HepG2 (cell line): ENCODE data around the gene FBXL7. TPM values are rescaled to one million over a fixed set of nuclear protein-coding genes. Genes with fewer than 3 reads are reported as not detected.

ENCODE experiments used
- ATAC-seq: fragments of 200-7000 bp; cut with Tn5 transposase; 3 replicates; pipeline ENCODE4 v1.9.1; 2020; ENCODE audit warnings: mild to moderate bottlenecking, moderate library complexity
- BruUV-seq: library from RNA; stranded (reverse); fragments of 400-500 nt; replicated peaks from 2 replicates; lab custom pipeline; 2021; lab: Mats Ljungman, UMichigan
- CTCF ChIA-PET: fragments of 300-600 bp; formaldehyde crosslinking; extraction: SDS; loops from one replicate; lab custom pipeline; 2021; ENCODE audit warnings: low total read pairs, inconsistent platforms, low intra/inter-chr PET ratio; lab: Yijun Ruan, JAX
- POLR2A ChIA-PET: fragments of 350-600 bp; sonication (Branson Sonifier 250); formaldehyde crosslinking; loops from one replicate; lab custom pipeline; 2020; ENCODE audit warnings: antibody characterized with exemption, inconsistent platforms; lab: Yijun Ruan, JAX
- DNase-seq: peaks from one replicate; pipeline ENCODE4 v3.0.0-alpha.2; 2015; ENCODE audit warnings: low spot score
- FAIRE-seq: peaks from 3 replicates; lab custom pipeline; 2011; peaks lifted over from hg19 to GRCh38; lab: Jason Lieb, UNC
- H2AFZ ChIP-seq: one replicate; pipeline ENCODE4 v1.6.1; 2011; ENCODE audit warnings: low read length, inconsistent platforms
- H3K27ac ChIP-seq: fragments of 300-600 bp; 3 replicates; pipeline ENCODE4 v1.8.0; 2011; ENCODE audit warnings: mixed run types, mild to moderate bottlenecking, mixed read lengths, low read length, inconsistent platforms; ENCODE audit not compliant: insufficient read depth; ENCODE audit errors: extremely low read length
- H3K27me3 ChIP-seq, 2 experiments: fragments of 200-600 bp in 1 of 2; 2 replicates in 1 of 2; 3 replicates in 1 of 2; pipeline versions ENCODE4 v1.6.0 to v1.8.0; 2011; ENCODE audit warnings: low read length in 2 of 2, mild to moderate bottlenecking in 2 of 2, moderate library complexity in 2 of 2, inconsistent platforms in 1 of 2; ENCODE audit not compliant: insufficient read depth in 2 of 2, control insufficient read depth in 1 of 2
- H3K36me3 ChIP-seq, 2 experiments: fragments of 200-600 bp in 1 of 2; replicated peaks in 1 of 2; 2 replicates in 1 of 2; 3 replicates in 1 of 2; pipeline versions ENCODE4 v1.5.1 to v1.8.0; 2011; ENCODE audit warnings: low read length in 2 of 2, inconsistent platforms in 1 of 2; ENCODE audit not compliant: insufficient read depth in 2 of 2, control insufficient read depth in 1 of 2
- H3K4me1 ChIP-seq: 2 replicates; pipeline ENCODE4 v1.5.1; 2012; ENCODE audit warnings: low read length, inconsistent platforms; ENCODE audit not compliant: insufficient read depth
- H3K4me2 ChIP-seq: 2 replicates; pipeline ENCODE4 v1.6.0; 2011; ENCODE audit warnings: low read depth, low read length, inconsistent platforms
- H3K4me3 ChIP-seq, 3 experiments: fragments of 200-600 bp in 1 of 3; sonication (generic), shearing (Covaris generic) in 1 of 3; replicated peaks in 1 of 3; 2 replicates each; pipeline ENCODE4 v1.5.1; 2011 to 2016; ENCODE audit warnings: low read length in 3 of 3, inconsistent platforms in 2 of 3, low read depth in 2 of 3, mild to moderate bottlenecking in 2 of 3, control low read depth in 1 of 3, mixed read lengths in 1 of 3; ENCODE audit not compliant: insufficient read depth in 1 of 3
- H3K79me2 ChIP-seq: one replicate; pipeline ENCODE4 v1.6.1; 2011; ENCODE audit warnings: low read length, inconsistent platforms; ENCODE audit not compliant: insufficient read depth
- H3K9ac ChIP-seq: 2 replicates; pipeline ENCODE4 v1.6.0; 2011; ENCODE audit warnings: mild to moderate bottlenecking, low read depth, low read length, inconsistent platforms; ENCODE audit not compliant: insufficient read depth
- H3K9me3 ChIP-seq: 2 replicates; pipeline ENCODE4 v1.5.1; 2012; ENCODE audit warnings: mild to moderate bottlenecking, low read length
- H4K20me1 ChIP-seq: 2 replicates; pipeline ENCODE4 v1.6.0; 2011; ENCODE audit warnings: inconsistent platforms, mild to moderate bottlenecking, low read length, moderate library complexity; ENCODE audit not compliant: insufficient read depth
- HNRNPUL1 ChIP-seq: fragments of 200-400 bp; formaldehyde crosslinking; IDR thresholded peaks from 2 replicates; pipeline ENCODE4 v1.6.1; 2017; ENCODE audit warnings: low read depth, mild to moderate bottlenecking, low read length, moderate library complexity
- ZHX2 ChIP-seq, 2 experiments: sonication (generic) in 1 of 2; formaldehyde crosslinking in 1 of 2; IDR thresholded peaks; 2 replicates each; pipeline versions ENCODE4 v1.6.1 to v1.9.0; 2014 to 2022; ENCODE audit warnings: antibody characterized with exemption in 1 of 2, borderline replicate concordance in 1 of 2, inconsistent platforms in 1 of 2, low read depth in 1 of 2, missing genetic modification reagents in 1 of 2
- ZNF225 ChIP-seq: sonication (generic); formaldehyde crosslinking; IDR thresholded peaks from 2 replicates; pipeline ENCODE4 v1.4.0; 2020; ENCODE audit warnings: mild to moderate bottlenecking, missing genetic modification reagents
- ZNF264 ChIP-seq: sonication (generic); formaldehyde crosslinking; IDR thresholded peaks from 2 replicates; pipeline ENCODE4 v1.4.0; 2020; ENCODE audit warnings: missing genetic modification reagents
- ZNF281 ChIP-seq: sonication (generic); formaldehyde crosslinking; IDR thresholded peaks from 2 replicates; pipeline ENCODE4 v1.4.0; 2020; ENCODE audit warnings: missing genetic modification reagents, borderline replicate concordance
- ZNF569 ChIP-seq: sonication (generic); formaldehyde crosslinking; IDR thresholded peaks from 2 replicates; pipeline ENCODE4 v1.5.0; 2020; ENCODE audit warnings: mild to moderate bottlenecking, missing genetic modification reagents, moderate library complexity, borderline replicate concordance
- WGBS: methylation state at CpG from one replicate; pipeline ENCODE4 v1.1.6; 2017; ENCODE audit warnings: low lambda C conversion rate; 5-methylcytosine and 5-hydroxymethylcytosine counted together
- in situ Hi-C: cut with HindIII; loops from 2 replicates; pipeline ENCODE4 v1.10.0; 2017; ENCODE audit warnings: low pct_unique_long_range_greater_than_20kb; ENCODE audit not compliant: extremely low pct_ligation_motif_present
- intact Hi-C: fragments of 100-400 bp; cut with micrococcal nuclease; formaldehyde crosslinking; loops from one replicate; pipeline ENCODE4 v1.10.0; 2022; ENCODE audit not compliant: unreplicated experiment
- polyA plus RNA-seq, 8 experiments: library from polyadenylated mRNA; depleted of rRNA in 3 of 8; stranded (reverse) in 7 of 8; unstranded in 1 of 8; fragments of >200 nt; fragmentation: Illumina TruSeq in 4 of 8; extraction: Trizol in 4 of 8; gene quantifications; 2 replicates each; pipeline versions ENCODE4 v1.2.1 to v1.2.3, GENCODE V29; 2011 to 2016; ENCODE audit warnings: low read depth in 4 of 8, missing spikeins in 1 of 8, mixed read lengths in 1 of 8; ENCODE audit not compliant: insufficient read depth in 1 of 8
- total RNA-seq, 5 experiments: library from RNA; depleted of rRNA; stranded (reverse); fragments of >200 nt; fragmentation: Illumina TruSeq; extraction: Trizol; gene quantifications; 2 replicates each; pipeline ENCODE4 v1.2.3, GENCODE V29; 2016; ENCODE audit warnings: low read depth in 1 of 5
- TF ChIP-seq, protein P1 (sequence below): sonication (generic); formaldehyde crosslinking; IDR thresholded peaks from 2 replicates; pipeline ENCODE4 v1.4.0; 2020; ENCODE audit warnings: low read depth, mild to moderate bottlenecking, missing genetic modification reagents
- TF ChIP-seq, protein P2 (sequence below): sonication (generic); formaldehyde crosslinking; IDR thresholded peaks from 2 replicates; pipeline ENCODE4 v1.8.1; 2023; ENCODE audit warnings: mild to moderate bottlenecking, missing genetic modification reagents

FBXL7 gene
- total and polyA plus RNA-seq, 2 of the 13 experiments (the other 11 are each of a cell fraction or from before 2014, with no cell fraction given) = 0.07 TPM; not detected in 1

- TF ChIP-seq, protein P1, sequence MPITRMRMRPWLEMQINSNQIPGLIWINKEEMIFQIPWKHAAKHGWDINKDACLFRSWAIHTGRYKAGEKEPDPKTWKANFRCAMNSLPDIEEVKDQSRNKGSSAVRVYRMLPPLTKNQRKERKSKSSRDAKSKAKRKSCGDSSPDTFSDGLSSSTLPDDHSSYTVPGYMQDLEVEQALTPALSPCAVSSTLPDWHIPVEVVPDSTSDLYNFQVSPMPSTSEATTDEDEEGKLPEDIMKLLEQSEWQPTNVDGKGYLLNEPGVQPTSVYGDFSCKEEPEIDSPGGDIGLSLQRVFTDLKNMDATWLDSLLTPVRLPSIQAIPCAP = no peak
- TF ChIP-seq HNRNPUL1 = no peak
Observed at GRCh38 chr5:15968993-15969392, 469.0 kb downstream of the FBXL7 start (continued).

DNA sequence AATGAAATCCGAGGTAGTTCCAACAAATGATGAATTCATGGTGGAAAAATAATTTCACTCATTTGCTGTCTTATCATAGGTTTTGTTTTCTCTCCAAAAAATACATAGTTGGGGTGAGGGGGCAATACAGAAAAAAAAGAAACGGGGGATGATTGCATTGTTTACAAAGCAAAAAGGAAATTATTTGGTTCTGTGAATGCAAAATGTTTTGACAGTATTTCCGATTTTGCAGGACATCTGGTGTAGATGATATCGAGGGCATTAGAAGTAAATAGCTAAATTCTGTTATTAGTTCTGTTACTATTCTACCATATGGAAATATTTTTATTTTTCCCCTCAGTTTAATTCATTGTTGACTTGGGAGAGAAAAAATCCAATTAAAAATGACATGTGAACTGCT, 477.9 kb downstream of the FBXL7 start:
- intact Hi-C loops (no loop called here), in situ Hi-C loops (no loop called here)
- H3K9ac ChIP-seq = no peak overlapping the region
- H3K9me3 ChIP-seq = peaks cover 4% of the 10 kb centered on the region
- no peak for FAIRE-seq
- H3K4me1 ChIP-seq = no peaks in the 10 kb centered on the region
- no peak overlapping the region for H3K27ac ChIP-seq
- ChIA-PET POLR2A (no interaction called here), CTCF (no interaction called here)
- H3K4me3 ChIP-seq = no peak overlapping the region
- H3K4me2 ChIP-seq = no peak overlapping the region
- H2AFZ ChIP-seq = no peak overlapping the region
- H3K36me3 ChIP-seq = no peaks in the 10 kb centered on the region
- no TSS peak for BruUV-seq
- no peak for ATAC-seq
- no peaks in the 10 kb centered on the region for H3K79me2 ChIP-seq
- WGBS = under 1% methylated on average over 4 of the region's 4 CpGs
- H3K27me3 ChIP-seq = no peaks in the 10 kb centered on the region
- H4K20me1 ChIP-seq = no peaks in the 10 kb centered on the region
- no peak for DNase-seq
- no peak for TF ChIP-seq ZNF264
- no peak for TF ChIP-seq ZHX2 (IDR thresholded peaks at IDR 0.05; ENCODE audit: low read depth)
- no peak for TF ChIP-seq ZHX2 (CRISPR knock-in tag; IDR thresholded peaks at IDR 0.05; ENCODE audit: borderline replicate concordance)
- no peak for TF ChIP-seq ZNF281 (CRISPR knock-in tag)
- no peak for TF ChIP-seq ZNF225 (CRISPR knock-in tag)
- TF ChIP-seq, protein P2, sequence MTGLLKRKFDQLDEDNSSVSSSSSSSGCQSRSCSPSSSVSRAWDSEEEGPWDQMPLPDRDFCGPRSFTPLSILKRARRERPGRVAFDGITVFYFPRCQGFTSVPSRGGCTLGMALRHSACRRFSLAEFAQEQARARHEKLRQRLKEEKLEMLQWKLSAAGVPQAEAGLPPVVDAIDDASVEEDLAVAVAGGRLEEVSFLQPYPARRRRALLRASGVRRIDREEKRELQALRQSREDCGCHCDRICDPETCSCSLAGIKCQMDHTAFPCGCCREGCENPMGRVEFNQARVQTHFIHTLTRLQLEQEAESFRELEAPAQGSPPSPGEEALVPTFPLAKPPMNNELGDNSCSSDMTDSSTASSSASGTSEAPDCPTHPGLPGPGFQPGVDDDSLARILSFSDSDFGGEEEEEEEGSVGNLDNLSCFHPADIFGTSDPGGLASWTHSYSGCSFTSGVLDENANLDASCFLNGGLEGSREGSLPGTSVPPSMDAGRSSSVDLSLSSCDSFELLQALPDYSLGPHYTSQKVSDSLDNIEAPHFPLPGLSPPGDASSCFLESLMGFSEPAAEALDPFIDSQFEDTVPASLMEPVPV (CRISPR knock-in tag) = no peak
- TF ChIP-seq ZNF569 = no peak
